KMS-11 (cell line): ENCODE measurements around the gene DCHS2.

Experiments used
- H2AFZ ChIP-seq: fragments of 200-600 bp; sonication (generic); 2 replicates; pipeline ENCODE4 v1.6.1; 2016; ENCODE audit warnings: antibody characterized with exemption, mixed run types, low read depth
- H3K27ac ChIP-seq: fragments of 200-600 bp; sonication (generic); 2 replicates; pipeline ENCODE4 v1.6.1; 2016; ENCODE audit warnings: mild to moderate bottlenecking, mixed run types
- H3K27me3 ChIP-seq: fragments of 200-600 bp; sonication (generic); 2 replicates; pipeline ENCODE4 v1.6.1; 2017; ENCODE audit warnings: mild to moderate bottlenecking, low read depth, mixed run types, moderate library complexity; ENCODE audit not compliant: insufficient read depth
- H3K36me3 ChIP-seq: fragments of 200-600 bp; sonication (generic); 2 replicates; pipeline ENCODE4 v1.6.1; 2017; ENCODE audit warnings: mild to moderate bottlenecking, mixed run types; ENCODE audit not compliant: insufficient read depth
- H3K4me1 ChIP-seq: fragments of 200-600 bp; sonication (generic); 2 replicates; pipeline ENCODE4 v1.6.1; 2016; ENCODE audit warnings: mild to moderate bottlenecking, low read depth, mixed run types; ENCODE audit not compliant: poor library complexity, severe bottlenecking
- H3K4me2 ChIP-seq: fragments of 200-600 bp; sonication (generic); 2 replicates; pipeline ENCODE4 v1.7.0; 2016; ENCODE audit warnings: mild to moderate bottlenecking, mixed run types
- H3K4me3 ChIP-seq: fragments of 200-600 bp; sonication (generic); IDR thresholded peaks from 2 replicates; pipeline ENCODE4 v1.6.1; 2017; ENCODE audit warnings: low read depth, low read length, mixed read lengths; ENCODE audit not compliant: insufficient read depth
- H3K79me2 ChIP-seq: fragments of 200-600 bp; sonication (generic); 2 replicates; pipeline ENCODE4 v1.6.1; 2016; ENCODE audit warnings: low read depth, mixed run types; ENCODE audit not compliant: insufficient read depth
- H3K9ac ChIP-seq: fragments of 200-600 bp; sonication (generic); 2 replicates; pipeline ENCODE4 v1.6.1; 2016; ENCODE audit warnings: mild to moderate bottlenecking, mixed run types
- H4K20me1 ChIP-seq: fragments of 200-600 bp; sonication (generic); 2 replicates; pipeline ENCODE4 v1.6.1; 2016; ENCODE audit warnings: mild to moderate bottlenecking, mixed run types; ENCODE audit not compliant: insufficient read depth
- CTCF ChIP-seq: fragments of 200-600 bp; sonication (generic); conservative IDR thresholded peaks from 2 replicates; pipeline ENCODE4 v1.6.1; 2017; ENCODE audit warnings: low read depth, mild to moderate bottlenecking, antibody characterized with exemption, low read length, moderate library complexity, mixed read lengths

The DCHS2 gene

GRCh38 chr4:154384012-154384411 is 107.6 kb downstream of the DCHS2 start:
- no peak overlapping the region for H3K4me3 ChIP-seq
- no peak overlapping the region for H3K4me2 ChIP-seq
- H3K27me3 ChIP-seq: no peaks in the 10 kb centered on the region
- H3K27ac ChIP-seq: no peak overlapping the region
- H3K79me2 ChIP-seq: no peaks in the 10 kb centered on the region
- no peak overlapping the region for H2AFZ ChIP-seq
- H3K4me1 ChIP-seq: no peaks in the 10 kb centered on the region
- no peak overlapping the region for H3K9ac ChIP-seq
- no peak for TF ChIP-seq CTCF
- H3K36me3 ChIP-seq: no peaks in the 10 kb centered on the region
- no peaks in the 10 kb centered on the region for H4K20me1 ChIP-seq

GRCh38 chr4:154376486-154376885 is 115.1 kb downstream of the DCHS2 start:
- no peak overlapping the region for H2AFZ ChIP-seq
- no peak overlapping the region for H3K4me3 ChIP-seq
- no peak overlapping the region for H3K4me2 ChIP-seq
- no peak overlapping the region for H3K27ac ChIP-seq
- no peaks in the 10 kb centered on the region for H3K27me3 ChIP-seq
- no peaks in the 10 kb centered on the region for H3K79me2 ChIP-seq
- no peak for TF ChIP-seq CTCF
- H3K4me1 ChIP-seq: peaks cover 4% of the 10 kb centered on the region
- no peaks in the 10 kb centered on the region for H4K20me1 ChIP-seq
- no peak overlapping the region for H3K9ac ChIP-seq
- H3K36me3 ChIP-seq: no peaks in the 10 kb centered on the region

- Histone ChIP-seq H3K4me1 (no peaks in the 10 kb centered on the region), H2AFZ (no peak overlapping the region), H3K36me3 (no peaks in the 10 kb centered on the region), H3K9ac (no peak overlapping the region), H3K27ac (no peak overlapping the region), H3K4me3 (no peak overlapping the region), H3K4me2 (no peak overlapping the region), H3K27me3 (no peaks in the 10 kb centered on the region), H3K79me2 (no peaks in the 10 kb centered on the region), H4K20me1 (no peaks in the 10 kb centered on the region)
- TF ChIP-seq CTCF: no peak
These were observed 123.5 kb downstream of the DCHS2 start for GRCh38 chr4:154368060-154368459.

GRCh38 chr4:154367659-154368058 is 123.9 kb downstream of the DCHS2 start:
- H3K4me1 ChIP-seq: no peaks in the 10 kb centered on the region

More at GRCh38 chr4:154367659-154368058, 123.9 kb downstream of the DCHS2 start:
- Histone ChIP-seq H3K27ac (no peak overlapping the region), H3K9ac (no peak overlapping the region), H3K79me2 (no peaks in the 10 kb centered on the region), H3K27me3 (no peaks in the 10 kb centered on the region), H2AFZ (no peak overlapping the region), H3K36me3 (no peaks in the 10 kb centered on the region), H4K20me1 (no peaks in the 10 kb centered on the region), H3K4me3 (no peak overlapping the region), H3K4me2 (no peak overlapping the region)
- no peak for TF ChIP-seq CTCF
